A673 (cell line): Measurements from ENCODE around the gene RANBP3. TPM values are rescaled to one million over a fixed set of nuclear protein-coding genes. Genes with fewer than 3 reads are reported as not detected.

Experiments used
- BruUV-seq: library from RNA; stranded (reverse); fragments of 400-500 nt; replicated peaks from 2 replicates; lab custom pipeline; 2021; lab: Mats Ljungman, UMichigan
- CTCF ChIA-PET: fragments of 300-600 bp; sonication (Branson Sonifier 250); formaldehyde crosslinking; loops from one replicate; lab custom pipeline; 2022; ENCODE audit warnings: antibody characterized with exemption; lab: Charles Lee
- POLR2A ChIA-PET: fragments of 300-600 bp; sonication (Branson Sonifier 250); formaldehyde crosslinking; loops from one replicate; lab custom pipeline; 2022; ENCODE audit warnings: antibody characterized with exemption; ENCODE audit not compliant: low non-redundant PET; lab: Charles Lee
- DNase-seq: peaks from one replicate; pipeline ENCODE4 v3.0.0-alpha.2; 2015; ENCODE audit warnings: low spot score
- H3K27ac ChIP-seq: fragments of 200-600 bp; sonication (generic); 2 replicates; pipeline ENCODE4 v1.5.1; 2016; ENCODE audit warnings: mixed run types, low read depth, mild to moderate bottlenecking, mixed read lengths, antibody characterized with exemption, low read length; ENCODE audit not compliant: poor library complexity, severe bottlenecking
- H3K27me3 ChIP-seq: fragments of 200-600 bp; sonication (generic); replicated peaks from 2 replicates; pipeline ENCODE4 v1.6.1; 2017; ENCODE audit warnings: mixed run types, low read depth, mild to moderate bottlenecking, mixed read lengths, antibody characterized with exemption, low read length; ENCODE audit not compliant: insufficient read depth, poor library complexity
- H3K36me3 ChIP-seq: fragments of 200-600 bp; sonication (generic); 2 replicates; pipeline ENCODE4 v1.6.1; 2016; ENCODE audit warnings: mixed run types, mild to moderate bottlenecking, mixed read lengths, antibody characterized with exemption, low read length; ENCODE audit not compliant: insufficient read depth, poor library complexity, severe bottlenecking
- H3K4me1 ChIP-seq: fragments of 200-600 bp; sonication (generic); 2 replicates; pipeline ENCODE4 v1.6.1; 2017; ENCODE audit warnings: mixed run types, mild to moderate bottlenecking, mixed read lengths, antibody characterized with exemption, low read length; ENCODE audit not compliant: insufficient read depth, poor library complexity, severe bottlenecking
- H3K4me3 ChIP-seq: fragments of 200-600 bp; sonication (generic); 2 replicates; pipeline ENCODE4 v1.5.1; 2016; ENCODE audit warnings: low read depth, mixed run types, mild to moderate bottlenecking, mixed read lengths, low read length; ENCODE audit not compliant: poor library complexity, severe bottlenecking
- H3K9me3 ChIP-seq: fragments of 200-600 bp; sonication (generic); 2 replicates; pipeline ENCODE4 v1.6.1; 2016; ENCODE audit warnings: mixed run types, low read depth, mild to moderate bottlenecking, mixed read lengths, antibody characterized with exemption, low read length; ENCODE audit not compliant: poor library complexity, severe bottlenecking
- EZH2 ChIP-seq: fragments of 200-600 bp; sonication (generic); IDR thresholded peaks from 2 replicates; pipeline ENCODE4 v1.6.1; 2017; ENCODE audit warnings: borderline replicate concordance, low read depth, mild to moderate bottlenecking, mixed read lengths, antibody characterized with exemption, low read length; ENCODE audit not compliant: poor library complexity, severe bottlenecking
- intact Hi-C: fragments of 100-400 bp; cut with micrococcal nuclease; formaldehyde crosslinking; loops from one replicate; pipeline ENCODE4 v1.10.0; 2022; ENCODE audit not compliant: unreplicated experiment
- total RNA-seq: library from RNA; stranded (reverse); gene quantifications from 2 replicates; pipeline ENCODE4 v1.2.3, GENCODE V29; 2021
- TF ChIP-seq, protein P1 (sequence below): fragments of 300-800, 200-600 bp; sonication (generic); conservative IDR thresholded peaks from 2 replicates; pipeline ENCODE4 v1.5.1; 2017; ENCODE audit warnings: low read depth, mild to moderate bottlenecking, antibody characterized with exemption, low read length, moderate library complexity, mixed read lengths

RANBP3 gene
- total RNA-seq, 1 experiment from 2014 or later = 130 TPM

GRCh38 chr19:5881543-5882299 is 96.2 kb downstream of the RANBP3 start:
- ChIA-PET POLR2A (no interaction called here), CTCF (no interaction called here)
- peaks cover 8% of the 10 kb centered on the region for H3K27me3 ChIP-seq
- intact Hi-C loops = no loop called here
- BruUV-seq = no TSS peak
- no peak overlapping the region for H3K4me3 ChIP-seq
- no peaks in the 10 kb centered on the region for H3K4me1 ChIP-seq
- no peaks in the 10 kb centered on the region for H3K36me3 ChIP-seq
- DNase-seq = no peak
- TF ChIP-seq EZH2 = no peak
- TF ChIP-seq, protein P1, sequence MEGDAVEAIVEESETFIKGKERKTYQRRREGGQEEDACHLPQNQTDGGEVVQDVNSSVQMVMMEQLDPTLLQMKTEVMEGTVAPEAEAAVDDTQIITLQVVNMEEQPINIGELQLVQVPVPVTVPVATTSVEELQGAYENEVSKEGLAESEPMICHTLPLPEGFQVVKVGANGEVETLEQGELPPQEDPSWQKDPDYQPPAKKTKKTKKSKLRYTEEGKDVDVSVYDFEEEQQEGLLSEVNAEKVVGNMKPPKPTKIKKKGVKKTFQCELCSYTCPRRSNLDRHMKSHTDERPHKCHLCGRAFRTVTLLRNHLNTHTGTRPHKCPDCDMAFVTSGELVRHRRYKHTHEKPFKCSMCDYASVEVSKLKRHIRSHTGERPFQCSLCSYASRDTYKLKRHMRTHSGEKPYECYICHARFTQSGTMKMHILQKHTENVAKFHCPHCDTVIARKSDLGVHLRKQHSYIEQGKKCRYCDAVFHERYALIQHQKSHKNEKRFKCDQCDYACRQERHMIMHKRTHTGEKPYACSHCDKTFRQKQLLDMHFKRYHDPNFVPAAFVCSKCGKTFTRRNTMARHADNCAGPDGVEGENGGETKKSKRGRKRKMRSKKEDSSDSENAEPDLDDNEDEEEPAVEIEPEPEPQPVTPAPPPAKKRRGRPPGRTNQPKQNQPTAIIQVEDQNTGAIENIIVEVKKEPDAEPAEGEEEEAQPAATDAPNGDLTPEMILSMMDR = no peak
- H3K27ac ChIP-seq = no peak overlapping the region
- H3K9me3 ChIP-seq = no peaks in the 10 kb centered on the region

DNA sequence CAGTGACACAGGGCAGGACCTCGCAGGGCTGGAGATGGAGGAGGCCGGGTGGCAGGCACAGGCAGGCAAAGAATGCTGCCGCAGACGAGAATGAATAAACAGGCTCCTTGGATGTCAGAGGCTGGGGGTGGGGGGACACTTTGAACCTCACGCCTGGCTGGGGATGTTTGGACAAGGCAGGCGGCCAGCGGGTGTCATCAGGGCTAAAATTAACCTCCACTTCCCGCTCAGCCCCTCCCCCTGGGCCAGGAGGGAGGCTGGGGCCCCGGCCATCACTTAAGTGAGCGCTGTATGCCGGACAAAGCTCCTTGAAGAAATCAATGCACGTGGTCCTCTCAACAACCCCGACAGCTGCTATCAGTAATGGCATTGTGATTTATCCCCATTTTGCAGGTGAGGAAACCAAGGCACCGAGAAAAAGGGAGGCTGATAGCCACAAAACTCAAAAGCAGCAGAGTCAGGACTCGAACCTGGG is 97.3 kb downstream of the RANBP3 start:
- POLR2A ChIA-PET = no interaction called here
- Histone ChIP-seq H3K27me3 (peaks cover 8% of the 10 kb centered on the region), H3K9me3 (no peaks in the 10 kb centered on the region), H3K4me1 (no peaks in the 10 kb centered on the region), H3K36me3 (no peaks in the 10 kb centered on the region), H3K27ac (no peak overlapping the region), H3K4me3 (no peak overlapping the region)
- no peak for TF ChIP-seq EZH2
- TF ChIP-seq, protein P1 = no peak
- CTCF ChIA-PET = no interaction called here
- no peak for DNase-seq
- intact Hi-C loops = no loop called here
- BruUV-seq = no TSS peak

DNA sequence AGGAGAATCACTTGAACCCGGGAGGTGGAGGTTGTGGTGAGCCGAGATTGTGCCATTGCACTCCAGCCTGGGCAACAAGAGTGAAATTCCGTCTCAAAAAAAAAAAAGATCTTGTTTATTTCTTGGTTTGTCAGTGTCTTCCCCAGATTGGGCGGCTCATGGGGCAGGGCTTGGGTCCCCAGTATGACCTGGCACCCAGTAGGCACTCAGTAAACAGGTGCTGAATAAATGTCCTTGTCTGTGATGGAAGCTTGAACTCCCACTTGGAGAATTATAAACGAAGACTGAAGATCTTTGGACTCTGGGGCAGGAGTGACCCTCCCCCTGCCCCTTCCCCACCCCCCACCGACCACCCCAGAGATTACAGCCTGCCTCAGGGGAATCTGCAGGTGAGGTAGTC is 97.7 kb downstream of the RANBP3 start:
- CTCF ChIA-PET = no interaction called here
- intact Hi-C loops = no loop called here
- no TSS peak for BruUV-seq
- POLR2A ChIA-PET = no interaction called here
- TF ChIP-seq, protein P1 = no peak
- no peak for TF ChIP-seq EZH2
- no peak for DNase-seq
- H3K36me3 ChIP-seq = no peaks in the 10 kb centered on the region
- peaks cover 8% of the 10 kb centered on the region for H3K27me3 ChIP-seq
- H3K4me3 ChIP-seq = no peak overlapping the region
- H3K9me3 ChIP-seq = no peaks in the 10 kb centered on the region
- H3K27ac ChIP-seq = no peak overlapping the region
- no peaks in the 10 kb centered on the region for H3K4me1 ChIP-seq
